Left ventricle myocardium inferior (tissue), 1 donor: Measurements from ENCODE around the gene FSIP1. TPM values are rescaled to one million over a fixed set of nuclear protein-coding genes. Genes with fewer than 3 reads are reported as not detected.

ENCODE experiments used
- DNase-seq: peaks from one replicate; pipeline ENCODE4 v3.0.0-alpha.2; 2020
- H3K27ac ChIP-seq: fragments of 200-600 bp; replicated peaks from 2 replicates; pipeline ENCODE4 v1.8.0; 2021
- H3K27me3 ChIP-seq: fragments of 200-600 bp; 2 replicates; pipeline ENCODE4 v1.8.0; 2021; ENCODE audit warnings: low read depth
- H3K36me3 ChIP-seq: fragments of 200-600 bp; 2 replicates; pipeline ENCODE4 v1.8.0; 2021
- H3K4me1 ChIP-seq: fragments of 200-600 bp; 2 replicates; pipeline ENCODE4 v1.8.0; 2021
- H3K4me3 ChIP-seq: fragments of 200-600 bp; 2 replicates; pipeline ENCODE4 v1.8.0; 2021; ENCODE audit warnings: mild to moderate bottlenecking, moderate library complexity
- H3K9me3 ChIP-seq: fragments of 200-600 bp; replicated peaks from 2 replicates; pipeline ENCODE4 v1.8.0; 2021
- CTCF ChIP-seq: fragments of 200-600 bp; IDR thresholded peaks from 2 replicates; pipeline ENCODE4 v1.8.0; 2021; ENCODE audit warnings: antibody characterized with exemption, mild to moderate bottlenecking, borderline replicate concordance
- intact Hi-C: fragments of 100-400 bp; cut with micrococcal nuclease; formaldehyde crosslinking; loops from one replicate; pipeline ENCODE4 v1.11.0; 2022
- total RNA-seq: library from RNA; stranded (reverse); fragmentation: NEBNext Ultra II Directional; extraction: Animal tissue kit (Norgen Biotek cat#: 25700); gene quantifications from one replicate; pipeline ENCODE4 v1.2.1, GENCODE V29; 2021
- donor health status: DM: no; HTN: yes; CAD: no; lungs with severe emphysema.

Gene FSIP1
- total RNA-seq, 1 donor from 2014 or later, result 1.2 TPM

GRCh38 chr15:39746714-39747276, 35.8 kb downstream of the FSIP1 start:
- intact Hi-C loops, result no loop called here
- Histone ChIP-seq H3K27ac (no peak overlapping the region), H3K4me3 (no peak overlapping the region), H3K9me3 (no peaks in the 10 kb centered on the region), H3K4me1 (peaks cover 8% of the 10 kb centered on the region), H3K27me3 (no peaks in the 10 kb centered on the region), H3K36me3 (no peaks in the 10 kb centered on the region)
- no peak for TF ChIP-seq CTCF
- DNase-seq, result no peak

- Histone ChIP-seq H3K4me3 (no peak overlapping the region), H3K36me3 (no peaks in the 10 kb centered on the region), H3K27ac (no peak overlapping the region), H3K9me3 (no peaks in the 10 kb centered on the region), H3K27me3 (no peaks in the 10 kb centered on the region), H3K4me1 (peaks cover 8% of the 10 kb centered on the region)
- intact Hi-C loops, result no loop called here
- DNase-seq, result no peak
- no peak for TF ChIP-seq CTCF
Measured at GRCh38 chr15:39746176-39746575, 36.5 kb downstream of the FSIP1 start.

GRCh38 chr15:39745415-39745814, 37.2 kb downstream of the FSIP1 start:
- TF ChIP-seq CTCF, result no peak
- no peak for DNase-seq
- H3K4me3 ChIP-seq, result no peak overlapping the region
- intact Hi-C loops, result no loop called here
- no peaks in the 10 kb centered on the region for H3K36me3 ChIP-seq
- H3K4me1 ChIP-seq, result peaks cover 8% of the 10 kb centered on the region
- H3K9me3 ChIP-seq, result no peaks in the 10 kb centered on the region
- no peaks in the 10 kb centered on the region for H3K27me3 ChIP-seq
- no peak overlapping the region for H3K27ac ChIP-seq

- Histone ChIP-seq H3K27ac (no peak overlapping the region), H3K9me3 (no peaks in the 10 kb centered on the region), H3K27me3 (no peaks in the 10 kb centered on the region), H3K4me3 (no peak overlapping the region), H3K4me1 (peaks cover 8% of the 10 kb centered on the region), H3K36me3 (no peaks in the 10 kb centered on the region)
- DNase-seq, result no peak
- intact Hi-C loops, result no loop called here
- no peak for TF ChIP-seq CTCF
Measured at GRCh38 chr15:39744334-39745103, 38.1 kb downstream of the FSIP1 start.

GRCh38 chr15:39743611-39744010, 39.0 kb downstream of the FSIP1 start:
- no peak for TF ChIP-seq CTCF
- Histone ChIP-seq H3K4me3 (no peak overlapping the region), H3K27me3 (no peaks in the 10 kb centered on the region), H3K27ac (no peak overlapping the region), H3K9me3 (no peaks in the 10 kb centered on the region), H3K36me3 (no peaks in the 10 kb centered on the region), H3K4me1 (peaks cover 8% of the 10 kb centered on the region)
- intact Hi-C loops, result no loop called here
- no peak for DNase-seq
